Measurements from ENCODE around the gene ZSCAN21. TPM values are rescaled to one million over a fixed set of nuclear protein-coding genes. Genes with fewer than 3 reads are reported as not detected.

ZSCAN21 gene
- total and polyA plus RNA-seq, 2 donors (not counting 3 experiments of a cell fraction or from before 2014, with no cell fraction given), result 7.4 to 7.7 TPM

- Histone ChIP-seq H3K79me2 (ENCODE audit: control insufficient read depth, insufficient read depth, low read length) (peaks cover 42% of the 10 kb centered on the region), H3K9me3 (replicated peaks; ENCODE audit: control insufficient read depth, insufficient read depth, low read length) (peaks cover 6% of the 10 kb centered on the region), H3K4me2 (ENCODE audit: insufficient read depth, low read length) (no peak overlapping the region), H3K27ac (ENCODE audit: insufficient read depth, low read depth, low read length) (no peak overlapping the region), H3K36me3 (ENCODE audit: control insufficient read depth in 2 of 2, extremely low read depth in 1 of 2, insufficient read depth in 2 of 2, low read length in 2 of 2) (peaks cover 30 to 45% of the 10 kb centered on the region in 2 experiments), H3K4me3 (replicated peaks in 1 of 3; ENCODE audit: insufficient read depth in 1 of 3, low read depth in 1 of 3, low read length in 3 of 3) (no peak overlapping the region), H3K27me3 (ENCODE audit: control insufficient read depth in 2 of 2, insufficient read depth in 2 of 2, low read length in 2 of 2) (no peaks in the 10 kb centered on the region), H3K4me1 (ENCODE audit: control insufficient read depth, extremely low read depth, insufficient read depth, low read length) (peaks cover 8% of the 10 kb centered on the region), H4K20me1 (replicated peaks; ENCODE audit: control insufficient read depth, extremely low read depth, insufficient read depth, low read length) (no peaks in the 10 kb centered on the region), H3K9me1 (replicated peaks; ENCODE audit: control insufficient read depth, extremely low read depth, insufficient read depth, low read length) (no peaks in the 10 kb centered on the region), H2AFZ (ENCODE audit: low read depth, low read length) (no peak overlapping the region), H3K9ac (replicated peaks; ENCODE audit: extremely low read depth, insufficient read depth, low read length) (no peak overlapping the region)
- FAIRE-seq (no peak), DNase-seq (ENCODE audit: low read depth, low spot score) (no peak)
- no TSS peak for BruUV-seq (replicated peaks)
- intact Hi-C loops (cut with micrococcal nuclease), result no loop called here
- CTCF ChIA-PET, result no interaction called here
- POLR2A ChIA-PET, result no interaction called here
- dilution Hi-C loops (cut with MboI; ENCODE audit: extremely low pct_ligation_motif_present, low sequenced_read_pairs), result no loop called here
- no peak for TF ChIP-seq EZH2 (IDR thresholded peaks at IDR 0.05; ENCODE audit: borderline replicate concordance, low read depth, low read length, severe bottlenecking)
- TF ChIP-seq POLR2AphosphoS5 (IDR thresholded peaks at IDR 0.05; ENCODE audit: insufficient read depth, low read depth, low read length), result no peak
- TF ChIP-seq GATA2 (IDR thresholded peaks at IDR 0.05; ENCODE audit: insufficient read depth, insufficient read length, low read depth, low read length), result no peak
- no peak for TF ChIP-seq MAX (IDR thresholded peaks at IDR 0.05; ENCODE audit: insufficient read depth, insufficient read length)
- TF ChIP-seq CTCF (IDR thresholded peaks at IDR 0.05; ENCODE audit: extremely low read depth in 1 of 2, insufficient read depth in 1 of 2, low read depth in 1 of 2, low read length in 2 of 2), result no peak
- no peak for TF ChIP-seq MYC (IDR thresholded peaks at IDR 0.05; ENCODE audit: low read depth, low read length)
- TF ChIP-seq JUN (IDR thresholded peaks at IDR 0.05; ENCODE audit: borderline replicate concordance, insufficient read depth, insufficient read length, low read depth), result no peak
- no peak for TF ChIP-seq FOS (IDR thresholded peaks at IDR 0.05; ENCODE audit: borderline replicate concordance, insufficient read depth, low read length)
- TF ChIP-seq POLR2A (IDR thresholded peaks at IDR 0.05; ENCODE audit: low read depth, low read length), result no peak
Observed at GRCh38 chr7:100077205-100077604, 27.6 kb downstream of the ZSCAN21 start.
